Measurements from ENCODE around the gene KREMEN2. TPM values are rescaled to one million over a fixed set of nuclear protein-coding genes. Genes with fewer than 3 reads are reported as not detected.

The KREMEN2 gene
- total and polyA plus RNA-seq, 9 of the 15 experiments (the other 6 are each of a cell fraction or from before 2014, with no cell fraction given), result 0.04 to 7.7 (median 1.5) TPM; not detected in 1

DNA sequence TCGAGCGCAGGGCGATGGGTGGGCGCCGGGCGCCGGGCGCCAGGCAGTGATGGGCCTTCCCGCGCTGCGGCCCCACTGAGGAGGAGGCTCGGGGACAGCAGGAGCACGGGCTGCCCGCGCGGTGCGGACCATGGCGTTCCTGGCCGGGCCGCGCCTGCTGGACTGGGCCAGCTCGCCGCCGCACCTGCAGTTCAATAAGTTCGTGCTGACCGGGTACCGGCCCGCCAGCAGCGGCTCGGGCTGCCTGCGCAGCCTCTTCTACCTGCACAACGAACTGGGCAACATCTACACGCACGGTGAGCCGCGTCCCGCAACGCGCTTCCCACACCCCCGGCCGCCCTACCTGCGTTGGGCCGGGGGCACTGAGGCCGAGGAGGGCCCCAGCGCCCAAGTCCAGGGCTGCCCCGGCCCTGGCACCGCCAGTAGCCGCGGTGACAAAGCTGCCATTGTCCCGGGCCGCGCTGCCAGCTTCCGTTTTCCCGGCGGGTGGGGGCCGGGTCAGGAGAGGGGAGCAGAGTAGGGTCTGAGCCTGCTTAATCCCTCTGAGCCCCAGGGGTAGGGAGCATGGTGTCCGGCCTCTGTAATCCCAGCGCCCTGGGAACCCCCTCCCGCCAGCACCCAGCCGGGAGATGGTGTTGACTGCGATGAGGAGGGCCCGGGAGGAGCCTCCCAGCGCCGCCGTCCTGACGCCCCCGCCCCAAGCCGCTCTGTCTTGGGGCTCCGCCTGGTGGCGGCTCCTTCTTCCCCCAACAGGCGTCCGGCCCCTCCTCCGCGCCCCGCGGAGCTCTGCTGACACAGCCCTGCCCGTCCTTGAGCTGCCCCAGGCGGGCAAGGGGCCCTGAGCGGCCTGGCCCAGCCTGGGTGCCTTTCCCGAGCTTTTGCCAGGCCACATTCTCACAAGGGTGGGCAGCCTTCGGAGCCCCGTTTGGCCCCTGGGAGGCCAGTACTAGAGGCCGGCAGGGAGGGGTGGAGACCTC is 5.8 kb downstream of the KREMEN2 start (continued):
- TF ChIP-seq, protein P1, sequence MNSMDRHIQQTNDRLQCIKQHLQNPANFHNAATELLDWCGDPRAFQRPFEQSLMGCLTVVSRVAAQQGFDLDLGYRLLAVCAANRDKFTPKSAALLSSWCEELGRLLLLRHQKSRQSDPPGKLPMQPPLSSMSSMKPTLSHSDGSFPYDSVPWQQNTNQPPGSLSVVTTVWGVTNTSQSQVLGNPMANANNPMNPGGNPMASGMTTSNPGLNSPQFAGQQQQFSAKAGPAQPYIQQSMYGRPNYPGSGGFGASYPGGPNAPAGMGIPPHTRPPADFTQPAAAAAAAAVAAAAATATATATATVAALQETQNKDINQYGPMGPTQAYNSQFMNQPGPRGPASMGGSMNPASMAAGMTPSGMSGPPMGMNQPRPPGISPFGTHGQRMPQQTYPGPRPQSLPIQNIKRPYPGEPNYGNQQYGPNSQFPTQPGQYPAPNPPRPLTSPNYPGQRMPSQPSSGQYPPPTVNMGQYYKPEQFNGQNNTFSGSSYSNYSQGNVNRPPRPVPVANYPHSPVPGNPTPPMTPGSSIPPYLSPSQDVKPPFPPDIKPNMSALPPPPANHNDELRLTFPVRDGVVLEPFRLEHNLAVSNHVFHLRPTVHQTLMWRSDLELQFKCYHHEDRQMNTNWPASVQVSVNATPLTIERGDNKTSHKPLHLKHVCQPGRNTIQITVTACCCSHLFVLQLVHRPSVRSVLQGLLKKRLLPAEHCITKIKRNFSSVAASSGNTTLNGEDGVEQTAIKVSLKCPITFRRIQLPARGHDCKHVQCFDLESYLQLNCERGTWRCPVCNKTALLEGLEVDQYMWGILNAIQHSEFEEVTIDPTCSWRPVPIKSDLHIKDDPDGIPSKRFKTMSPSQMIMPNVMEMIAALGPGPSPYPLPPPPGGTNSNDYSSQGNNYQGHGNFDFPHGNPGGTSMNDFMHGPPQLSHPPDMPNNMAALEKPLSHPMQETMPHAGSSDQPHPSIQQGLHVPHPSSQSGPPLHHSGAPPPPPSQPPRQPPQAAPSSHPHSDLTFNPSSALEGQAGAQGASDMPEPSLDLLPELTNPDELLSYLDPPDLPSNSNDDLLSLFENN (IDR thresholded peaks at IDR 0.05; ENCODE audit: low read depth in 2 of 2, low read length in 2 of 2), result 0 out of 4 replicates have a peak, but pooled peaks of 1 of the 2 experiments have one; percentile 28
- TF ChIP-seq ZNF584 (CRISPR knock-in tag; IDR thresholded peaks at IDR 0.05; ENCODE audit: low read depth), result no peak
- TF ChIP-seq ZNF764 (CRISPR knock-in tag; IDR thresholded peaks at IDR 0.05; ENCODE audit: low read depth), result no peak
- no peak for TF ChIP-seq CHCHD3 (CRISPR knock-in tag; IDR thresholded peaks at IDR 0.05)
- TF ChIP-seq HMG20B (CRISPR knock-in tag; IDR thresholded peaks at IDR 0.05), result no peak
- TF ChIP-seq, protein P2, sequence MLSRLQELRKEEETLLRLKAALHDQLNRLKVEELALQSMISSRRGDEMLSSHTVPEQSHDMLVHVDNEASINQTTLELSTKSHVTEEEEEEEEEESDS (CRISPR knock-in tag; IDR thresholded peaks at IDR 0.05), result no peak
- TF ChIP-seq, protein P3, sequence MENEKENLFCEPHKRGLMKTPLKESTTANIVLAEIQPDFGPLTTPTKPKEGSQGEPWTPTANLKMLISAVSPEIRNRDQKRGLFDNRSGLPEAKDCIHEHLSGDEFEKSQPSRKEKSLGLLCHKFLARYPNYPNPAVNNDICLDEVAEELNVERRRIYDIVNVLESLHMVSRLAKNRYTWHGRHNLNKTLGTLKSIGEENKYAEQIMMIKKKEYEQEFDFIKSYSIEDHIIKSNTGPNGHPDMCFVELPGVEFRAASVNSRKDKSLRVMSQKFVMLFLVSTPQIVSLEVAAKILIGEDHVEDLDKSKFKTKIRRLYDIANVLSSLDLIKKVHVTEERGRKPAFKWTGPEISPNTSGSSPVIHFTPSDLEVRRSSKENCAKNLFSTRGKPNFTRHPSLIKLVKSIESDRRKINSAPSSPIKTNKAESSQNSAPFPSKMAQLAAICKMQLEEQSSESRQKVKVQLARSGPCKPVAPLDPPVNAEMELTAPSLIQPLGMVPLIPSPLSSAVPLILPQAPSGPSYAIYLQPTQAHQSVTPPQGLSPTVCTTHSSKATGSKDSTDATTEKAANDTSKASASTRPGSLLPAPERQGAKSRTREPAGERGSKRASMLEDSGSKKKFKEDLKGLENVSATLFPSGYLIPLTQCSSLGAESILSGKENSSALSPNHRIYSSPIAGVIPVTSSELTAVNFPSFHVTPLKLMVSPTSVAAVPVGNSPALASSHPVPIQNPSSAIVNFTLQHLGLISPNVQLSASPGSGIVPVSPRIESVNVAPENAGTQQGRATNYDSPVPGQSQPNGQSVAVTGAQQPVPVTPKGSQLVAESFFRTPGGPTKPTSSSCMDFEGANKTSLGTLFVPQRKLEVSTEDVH (IDR thresholded peaks at IDR 0.05; ENCODE audit: low read depth, partially characterized antibody), result peak; percentile 48
- TF ChIP-seq PHB2 (IDR thresholded peaks at IDR 0.05; ENCODE audit: low read depth), result no peak
- peak; percentile 39; the same call in 1 of the 2 replicates for TF ChIP-seq NR2C2 (CRISPR knock-in tag; IDR thresholded peaks at IDR 0.05)
- no peak for TF ChIP-seq NR2C2 (tag; IDR thresholded peaks at IDR 0.05)
- TF ChIP-seq HNRNPL (IDR thresholded peaks at IDR 0.05; ENCODE audit: low read depth, low read length), result peak; percentile 93
- no peak for TF ChIP-seq TSC22D4 (tag; IDR thresholded peaks at IDR 0.05)
- no peak for TF ChIP-seq ZNF717 (CRISPR knock-in tag; IDR thresholded peaks at IDR 0.05)
- TF ChIP-seq E2F6 (IDR thresholded peaks at IDR 0.05; ENCODE audit: borderline replicate concordance in 1 of 2, extremely low read depth in 1 of 2, insufficient read depth in 1 of 2, insufficient read length in 1 of 2, low read depth in 1 of 2, low read length in 1 of 2, poor library complexity in 1 of 2, severe bottlenecking in 1 of 2), result peak in 1 of 2 experiments; percentile 13
- TF ChIP-seq ESRRA (IDR thresholded peaks at IDR 0.05; ENCODE audit: borderline replicate concordance, low read depth), result peak; percentile 47
- TF ChIP-seq MAX (CRISPR knock-in tag; IDR thresholded peaks at IDR 0.05), result peak; percentile 45; the same call in 1 of the 2 replicates
- TF ChIP-seq CTBP1 (IDR thresholded peaks at IDR 0.05; ENCODE audit: borderline replicate concordance), result peak; percentile 69

Data from K562 (cell line).